CD14-positive monocyte (primary cell): Measurements from ENCODE around the gene WDR49. TPM values are rescaled to one million over a fixed set of nuclear protein-coding genes. Genes with fewer than 3 reads are reported as not detected.

ENCODE experiments used
- DNase-seq, 3 donors: peaks; one replicate each; pipeline ENCODE4 v3.0.0-alpha.2; 2011 to 2022
- H2AFZ ChIP-seq: 2 replicates; pipeline ENCODE4 v1.6.0; 2012; ENCODE audit warnings: mild to moderate bottlenecking, low read depth, low read length, inconsistent platforms; ENCODE audit not compliant: insufficient read depth, poor library complexity, severe bottlenecking
- H3K27ac ChIP-seq, 2 donors: 1 replicate in 1 of 2; 2 replicates in 1 of 2; pipeline ENCODE4 v1.5.1; 2012 to 2013; ENCODE audit warnings: low read length in 2 of 2, control low read depth in 1 of 2, inconsistent platforms in 1 of 2, low read depth in 1 of 2, mild to moderate bottlenecking in 1 of 2
- H3K27me3 ChIP-seq, 2 donors: one replicate each; pipeline versions ENCODE4 v1.6.0 to v1.6.1; 2011 to 2013; ENCODE audit warnings: low read length in 2 of 2; ENCODE audit not compliant: control insufficient read depth in 2 of 2, insufficient read depth in 2 of 2
- H3K36me3 ChIP-seq, 2 donors: replicated peaks in 1 of 2; 1 replicate in 1 of 2; 2 replicates in 1 of 2; pipeline versions ENCODE4 v1.5.1 to v1.6.1; 2012 to 2013; ENCODE audit warnings: low read length in 2 of 2, control low read depth in 1 of 2, inconsistent platforms in 1 of 2, mild to moderate bottlenecking in 1 of 2; ENCODE audit not compliant: insufficient read depth in 2 of 2, control insufficient read depth in 1 of 2
- H3K4me1 ChIP-seq, 2 donors: 1 replicate in 1 of 2; 2 replicates in 1 of 2; pipeline versions ENCODE4 v1.5.1 to v1.6.1; 2012 to 2013; ENCODE audit warnings: low read length in 2 of 2, control low read depth in 1 of 2, inconsistent platforms in 1 of 2, mild to moderate bottlenecking in 1 of 2, moderate library complexity in 1 of 2; ENCODE audit not compliant: insufficient read depth in 2 of 2, control insufficient read depth in 1 of 2
- H3K4me2 ChIP-seq: replicated peaks from 2 replicates; pipeline ENCODE3; 2012; ENCODE audit warnings: low read length, moderate library complexity, mild to moderate bottlenecking; ENCODE audit not compliant: poor library complexity, severe bottlenecking; ENCODE audit errors: extremely low read depth
- H3K4me3 ChIP-seq, 3 experiments: fragments of 200-600 bp in 1 of 3; sonication (generic) in 1 of 3; replicated peaks in 1 of 3; 1 replicate in 2 of 3; 2 replicates in 1 of 3; pipeline ENCODE4 v1.5.1; 2011 to 2013; ENCODE audit warnings: low read length in 3 of 3, mild to moderate bottlenecking in 3 of 3, control low read depth in 2 of 3, low read depth in 2 of 3, inconsistent platforms in 1 of 3, moderate library complexity in 1 of 3
- H3K79me2 ChIP-seq: 2 replicates; pipeline ENCODE4 v1.6.0; 2012; ENCODE audit warnings: mild to moderate bottlenecking, control low read depth, inconsistent platforms, low read length, moderate library complexity; ENCODE audit not compliant: insufficient read depth
- H3K9ac ChIP-seq: 2 replicates; pipeline ENCODE4 v1.6.0; 2017; ENCODE audit warnings: low read length, mild to moderate bottlenecking; ENCODE audit not compliant: insufficient read depth, poor library complexity, severe bottlenecking
- H3K9me3 ChIP-seq, 2 donors: replicated peaks in 1 of 2; 1 replicate in 1 of 2; 2 replicates in 1 of 2; pipeline versions ENCODE4 v1.5.1 to v1.6.1; 2012 to 2013; ENCODE audit warnings: low read length in 2 of 2, control low read depth in 1 of 2; ENCODE audit not compliant: control insufficient read depth in 1 of 2, insufficient read depth in 1 of 2
- H4K20me1 ChIP-seq: 2 replicates; pipeline ENCODE4 v1.6.0; 2012; ENCODE audit warnings: mild to moderate bottlenecking, low read length, control low read depth, moderate library complexity; ENCODE audit not compliant: insufficient read depth
- H3K27ac Mint-ChIP-seq, 7 donors: one replicate each; pipeline ENCODE4 v1.8.0; 2020; ENCODE audit warnings: mild to moderate bottlenecking in 7 of 7, mixed read lengths in 7 of 7, moderate library complexity in 6 of 7, inconsistent platforms in 2 of 7
- H3K27me3 Mint-ChIP-seq, 3 donors: one replicate each; pipeline ENCODE4 v1.8.0; 2021 to 2022; ENCODE audit warnings: low read depth in 3 of 3, mild to moderate bottlenecking in 3 of 3, mixed read lengths in 3 of 3, moderate library complexity in 3 of 3, inconsistent platforms in 1 of 3
- H3K36me3 Mint-ChIP-seq, 2 donors: one replicate each; pipeline ENCODE4 v1.8.0; 2020; ENCODE audit warnings: mixed read lengths in 2 of 2, inconsistent platforms in 1 of 2, mild to moderate bottlenecking in 1 of 2
- H3K4me1 Mint-ChIP-seq: one replicate; pipeline ENCODE4 v1.8.0; 2020; ENCODE audit warnings: mild to moderate bottlenecking, mixed read lengths
- H3K4me3 Mint-ChIP-seq, 2 donors: one replicate each; pipeline ENCODE4 v1.8.0; 2020; ENCODE audit warnings: mild to moderate bottlenecking in 2 of 2, mixed read lengths in 2 of 2, moderate library complexity in 1 of 2
- H3K9me3 Mint-ChIP-seq, 7 donors: one replicate each; pipeline ENCODE4 v1.8.0; 2020 to 2022; ENCODE audit warnings: mixed read lengths in 7 of 7, mild to moderate bottlenecking in 6 of 7, moderate library complexity in 6 of 7, inconsistent platforms in 2 of 7
- WGBS: methylation state at CpG from one replicate; pipeline ENCODE4 v1.1.5; 2013; ENCODE audit warnings: missing lambda C conversion rate; ENCODE audit not compliant: insufficient coverage; 5-methylcytosine and 5-hydroxymethylcytosine counted together
- intact Hi-C, 2 donors: fragments of 100-400 bp; cut with micrococcal nuclease; formaldehyde crosslinking; loops; one replicate each; pipeline versions ENCODE4 v1.15.0 to v1.15.1; 2023
- polyA plus RNA-seq, 3 donors: library from polyadenylated mRNA; depleted of rRNA in 1 of 3; unstranded in 2 of 3; stranded (reverse) in 1 of 3; fragments of 300-500 nt in 2 of 3; fragments of >200 nt in 1 of 3; fragmentation: Illumina TruSeq in 2 of 3; gene quantifications; 1 replicate in 2 of 3; 2 replicates in 1 of 3; pipeline ENCODE4 v1.2.3, GENCODE V29; 2012 to 2021
- TF ChIP-seq, protein P1 (sequence below): fragments of 200-600 bp; IDR thresholded peaks from one replicate; pipeline ENCODE4 v1.8.0; 2022; ENCODE audit warnings: antibody characterized with exemption, mild to moderate bottlenecking

The WDR49 gene
- polyA plus RNA-seq, 3 donors: 1.1 to 5.0 (median 4.2) TPM

DNA sequence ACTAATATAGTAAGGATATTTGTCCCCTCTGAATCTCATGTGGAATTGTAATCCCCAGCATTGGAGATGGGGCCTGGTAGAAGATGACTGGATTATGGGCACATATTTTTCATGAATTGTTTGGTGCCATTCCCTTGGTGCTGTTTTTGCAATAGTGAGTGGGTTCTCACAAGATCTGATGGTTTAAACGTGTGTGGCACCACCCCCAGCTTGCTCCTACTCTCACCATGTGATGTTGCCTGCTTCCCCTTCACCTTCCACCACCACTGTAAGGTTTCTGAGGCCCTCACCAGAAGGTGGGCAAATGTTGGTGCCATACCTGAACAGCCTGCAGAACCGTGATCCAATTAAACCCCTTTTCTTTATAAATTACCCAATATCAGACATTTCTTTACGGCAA lies 151.8 kb downstream of the WDR49 start:
- no peaks in the 10 kb centered on the region for H3K36me3 ChIP-seq
- intact Hi-C loops: no loop called here

DNA sequence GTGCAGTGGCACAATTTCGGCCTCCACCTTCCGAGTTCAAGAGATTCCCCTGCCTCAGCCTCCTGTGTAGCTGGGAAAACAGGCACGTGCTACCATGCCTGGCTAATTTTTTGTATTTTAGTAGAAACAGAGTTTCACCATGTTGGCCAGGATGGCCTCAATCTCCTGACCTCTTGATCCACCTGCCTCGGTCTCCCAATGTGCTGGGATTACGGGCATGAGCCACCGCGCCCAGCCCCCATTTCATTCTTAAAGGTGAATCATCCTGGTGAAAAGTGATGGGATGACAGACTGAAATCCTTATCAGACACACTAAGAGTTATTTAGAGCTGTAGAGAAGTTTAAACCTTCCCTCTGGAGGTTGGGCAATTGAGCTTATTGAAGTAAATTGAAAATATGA lies 155.8 kb downstream of the WDR49 start:
- peaks cover 16% of the 10 kb centered on the region for H3K4me1 Mint-ChIP-seq
- Histone ChIP-seq H3K27ac (no peak overlapping the region), H3K27me3 (no peaks in the 10 kb centered on the region), H2AFZ (no peak overlapping the region), H3K9me3 (no peaks in the 10 kb centered on the region), H4K20me1 (no peaks in the 10 kb centered on the region), H3K4me2 (no peak overlapping the region), H3K4me1 (peaks cover 11 to 12% of the 10 kb centered on the region in 2 donors), H3K79me2 (no peaks in the 10 kb centered on the region), H3K36me3 (no peaks in the 10 kb centered on the region), H3K4me3 (no peak overlapping the region), H3K9ac (no peak overlapping the region)
- WGBS: 100% methylated on average over 1 of the region's 7 CpGs
- TF ChIP-seq, protein P1, sequence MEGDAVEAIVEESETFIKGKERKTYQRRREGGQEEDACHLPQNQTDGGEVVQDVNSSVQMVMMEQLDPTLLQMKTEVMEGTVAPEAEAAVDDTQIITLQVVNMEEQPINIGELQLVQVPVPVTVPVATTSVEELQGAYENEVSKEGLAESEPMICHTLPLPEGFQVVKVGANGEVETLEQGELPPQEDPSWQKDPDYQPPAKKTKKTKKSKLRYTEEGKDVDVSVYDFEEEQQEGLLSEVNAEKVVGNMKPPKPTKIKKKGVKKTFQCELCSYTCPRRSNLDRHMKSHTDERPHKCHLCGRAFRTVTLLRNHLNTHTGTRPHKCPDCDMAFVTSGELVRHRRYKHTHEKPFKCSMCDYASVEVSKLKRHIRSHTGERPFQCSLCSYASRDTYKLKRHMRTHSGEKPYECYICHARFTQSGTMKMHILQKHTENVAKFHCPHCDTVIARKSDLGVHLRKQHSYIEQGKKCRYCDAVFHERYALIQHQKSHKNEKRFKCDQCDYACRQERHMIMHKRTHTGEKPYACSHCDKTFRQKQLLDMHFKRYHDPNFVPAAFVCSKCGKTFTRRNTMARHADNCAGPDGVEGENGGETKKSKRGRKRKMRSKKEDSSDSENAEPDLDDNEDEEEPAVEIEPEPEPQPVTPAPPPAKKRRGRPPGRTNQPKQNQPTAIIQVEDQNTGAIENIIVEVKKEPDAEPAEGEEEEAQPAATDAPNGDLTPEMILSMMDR: no peak
- H3K27ac Mint-ChIP-seq: peak overlapping the region in 1 of 7 donors; percentile 19
- peaks cover 0 to 2% (median 0%) of the 10 kb centered on the region in 3 donors for H3K27me3 Mint-ChIP-seq
- intact Hi-C loops: no loop called here
- peaks cover 0 to 3% (median 0%) of the 10 kb centered on the region in 7 donors for H3K9me3 Mint-ChIP-seq
- H3K4me3 Mint-ChIP-seq: no peak overlapping the region
- DNase-seq: no peak
- H3K36me3 Mint-ChIP-seq: peaks cover 0 to 2% of the 10 kb centered on the region in 2 donors

More for the DNA sequence above, 151.8 kb downstream of the WDR49 start:
- TF ChIP-seq, protein P1: no peak
- Histone ChIP-seq H3K4me3 (no peak overlapping the region), H4K20me1 (no peaks in the 10 kb centered on the region), H3K4me1 (peaks cover 14 to 16% of the 10 kb centered on the region in 2 donors), H3K27me3 (no peaks in the 10 kb centered on the region), H3K79me2 (no peaks in the 10 kb centered on the region), H3K4me2 (no peak overlapping the region), H3K27ac (peak overlapping the region in 1 of 2 donors; percentile 30), H2AFZ (no peak overlapping the region), H3K9ac (no peak overlapping the region), H3K9me3 (no peaks in the 10 kb centered on the region)
- Mint-ChIP-seq H3K9me3 (peaks cover 0 to 6% (median 3%) of the 10 kb centered on the region in 7 donors), H3K27me3 (peaks cover 0 to 2% (median 0%) of the 10 kb centered on the region in 3 donors), H3K27ac (peak overlapping the region in 1 of 7 donors; percentile 66), H3K36me3 (peaks cover 6 to 19% of the 10 kb centered on the region in 2 donors), H3K4me1 (peaks cover 20% of the 10 kb centered on the region), H3K4me3 (no peak overlapping the region)
- DNase-seq: no peak
- WGBS: 17% methylated on average over 1 of the region's 3 CpGs
